Mesodermal cell (in vitro differentiated cells): ENCODE measurements around the gene WFDC2.
"Not testable (repeated sequence)": the region's sequence is repeated elsewhere in the genome, so short reads cannot be mapped to it uniquely, and the experiment has no call there.

Experiments
- H3K27ac ChIP-seq: 2 replicates; pipeline ENCODE4 v1.7.0; 2013; ENCODE audit warnings: mild to moderate bottlenecking, low read depth, low read length, moderate library complexity; ENCODE audit not compliant: severe bottlenecking
- H3K36me3 ChIP-seq: 2 replicates; pipeline ENCODE4 v1.7.1; 2013; ENCODE audit warnings: mild to moderate bottlenecking, low read length, moderate library complexity; ENCODE audit not compliant: control insufficient read depth, insufficient read depth
- H3K4me1 ChIP-seq: one replicate; pipeline ENCODE4 v1.7.1; 2013; ENCODE audit warnings: mild to moderate bottlenecking, low read length; ENCODE audit not compliant: insufficient read depth, control insufficient read depth, poor library complexity, severe bottlenecking
- H3K4me3 ChIP-seq: 2 replicates; pipeline ENCODE4 v1.7.0; 2013; ENCODE audit warnings: low read length, control low read depth, mild to moderate bottlenecking; ENCODE audit not compliant: insufficient read depth, poor library complexity, severe bottlenecking; ENCODE audit errors: extremely low read depth
- H3K9me3 ChIP-seq: 2 replicates; pipeline ENCODE4 v1.7.1; 2013; ENCODE audit warnings: mild to moderate bottlenecking, low read length, moderate library complexity; ENCODE audit not compliant: control insufficient read depth
- WGBS, 2 experiments: methylation state at CpG; one replicate each; pipeline ENCODE4 v1.1.5; 2013; ENCODE audit warnings: missing lambda C conversion rate in 2 of 2; ENCODE audit not compliant: insufficient coverage in 2 of 2; 5-methylcytosine and 5-hydroxymethylcytosine counted together

The WFDC2 gene

DNA sequence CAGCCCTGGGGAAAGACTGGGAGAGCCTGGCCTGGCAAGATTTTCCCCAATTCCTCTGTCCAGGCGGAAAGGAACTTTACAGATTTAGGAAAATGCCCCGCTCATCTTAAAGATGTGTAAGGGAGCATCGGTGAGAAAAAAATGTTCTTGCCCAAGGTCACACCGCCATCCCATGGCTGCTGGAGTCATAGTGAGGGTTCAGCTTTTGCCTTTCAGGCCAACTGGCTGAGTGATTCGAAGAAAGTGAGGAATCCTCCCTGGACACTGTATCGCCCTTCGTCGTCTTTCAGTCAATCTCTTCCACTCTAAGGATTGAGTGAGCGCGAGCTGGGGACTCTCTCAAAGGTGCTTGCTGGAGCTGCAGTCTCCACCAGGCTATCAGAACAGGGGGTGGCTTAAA, 1.4 kb downstream of the WFDC2 start:
- H3K36me3 ChIP-seq: no peaks in the 10 kb centered on the region
- 43 to 57% methylated on average over 4 to 10 of the region's 10 CpGs for WGBS, 2 experiments
- H3K27ac ChIP-seq: no peak overlapping the region
- no peaks in the 10 kb centered on the region for H3K4me1 ChIP-seq
- H3K9me3 ChIP-seq: no peaks in the 10 kb centered on the region
- peak overlapping the region; percentile 44 for H3K4me3 ChIP-seq

GRCh38 chr20:45472286-45472685, 2.7 kb downstream of the WFDC2 start:
- not testable (repeated sequence) for H3K9me3 ChIP-seq, H3K27ac ChIP-seq, H3K4me3 ChIP-seq, H3K4me1 ChIP-seq, H3K36me3 ChIP-seq
- WGBS, 2 experiments: 86 to 100% methylated on average over 2 of the region's 3 CpGs

DNA sequence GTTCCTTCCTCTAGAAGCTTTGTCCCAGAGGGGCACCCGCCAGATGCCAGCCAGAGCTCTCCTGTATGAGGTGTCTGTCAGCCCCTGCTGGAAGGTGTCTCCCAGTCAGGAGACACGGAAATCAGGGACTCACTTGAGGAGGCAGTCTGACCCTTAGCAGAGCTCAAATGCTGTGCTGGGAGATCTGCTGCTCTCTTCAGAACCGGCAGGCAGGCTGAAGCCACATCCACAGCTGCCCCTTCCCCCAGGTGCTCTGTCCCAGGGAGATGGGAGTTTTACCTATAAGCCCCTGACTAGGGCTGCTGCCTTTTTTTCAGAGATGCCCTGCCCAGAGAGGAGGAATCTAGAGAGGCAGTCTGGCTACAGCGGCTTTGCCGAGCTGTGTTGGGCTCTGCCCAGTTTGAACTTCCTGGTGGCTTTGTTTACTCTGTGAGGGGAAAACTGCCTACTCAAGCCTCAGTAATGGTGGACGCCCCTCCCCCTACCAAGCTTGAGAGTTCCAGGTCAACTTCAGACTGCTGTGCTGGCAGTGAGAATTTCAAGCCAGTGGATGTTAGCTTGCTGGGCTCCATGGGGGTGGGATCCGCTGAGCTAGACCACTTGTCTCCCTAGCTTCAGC, 8.1 kb downstream of the WFDC2 start:
- not testable (repeated sequence) for H3K4me3 ChIP-seq, H3K9me3 ChIP-seq, H3K4me1 ChIP-seq, H3K27ac ChIP-seq, H3K36me3 ChIP-seq
- WGBS, 2 experiments: 82 to 98% methylated on average over 5 to 6 of the region's 7 CpGs

GRCh38 chr20:45479822-45480221, 10.3 kb downstream of the WFDC2 start:
- no peaks in the 10 kb centered on the region for H3K36me3 ChIP-seq
- H3K27ac ChIP-seq: no peak overlapping the region
- WGBS, 2 experiments: 96 to 99% methylated on average over 6 to 7 of the region's 7 CpGs
- no peak overlapping the region for H3K4me3 ChIP-seq
- no peaks in the 10 kb centered on the region for H3K4me1 ChIP-seq
- H3K9me3 ChIP-seq: no peaks in the 10 kb centered on the region

DNA sequence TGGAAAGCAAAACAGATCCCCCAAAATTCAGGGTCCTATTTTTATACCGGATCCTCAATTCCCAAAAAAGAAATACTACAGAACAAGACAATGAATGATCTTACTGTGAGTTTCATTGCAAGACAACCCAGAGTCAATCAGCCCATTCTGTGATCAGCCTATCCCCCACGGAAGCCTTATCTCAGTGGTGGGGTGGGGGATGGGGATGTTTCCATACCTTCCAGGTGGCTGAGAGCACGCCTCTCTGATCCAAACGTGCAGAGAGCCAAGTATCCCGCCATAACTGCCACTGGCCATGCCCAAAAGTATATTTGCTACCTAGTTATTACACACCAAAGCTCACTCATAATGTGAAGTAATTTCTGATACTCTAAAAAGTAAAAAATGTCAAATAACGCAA, 15.1 kb downstream of the WFDC2 start:
- Histone ChIP-seq H3K4me1 (no peaks in the 10 kb centered on the region), H3K9me3 (no peaks in the 10 kb centered on the region), H3K36me3 (no peaks in the 10 kb centered on the region), H3K4me3 (no peak overlapping the region), H3K27ac (no peak overlapping the region)
- 63% methylated on average over 2 of the region's 6 CpGs; no CpG with 5 or more reads in 1 of the 2 experiments for WGBS, 2 experiments

GRCh38 chr20:45485388-45485787, 15.8 kb downstream of the WFDC2 start:
- Histone ChIP-seq H3K9me3 (no peaks in the 10 kb centered on the region), H3K27ac (no peak overlapping the region), H3K36me3 (no peaks in the 10 kb centered on the region), H3K4me3 (no peak overlapping the region), H3K4me1 (no peaks in the 10 kb centered on the region)
- WGBS, 2 experiments: 93 to 100% methylated on average over 3 of the region's 4 CpGs

DNA sequence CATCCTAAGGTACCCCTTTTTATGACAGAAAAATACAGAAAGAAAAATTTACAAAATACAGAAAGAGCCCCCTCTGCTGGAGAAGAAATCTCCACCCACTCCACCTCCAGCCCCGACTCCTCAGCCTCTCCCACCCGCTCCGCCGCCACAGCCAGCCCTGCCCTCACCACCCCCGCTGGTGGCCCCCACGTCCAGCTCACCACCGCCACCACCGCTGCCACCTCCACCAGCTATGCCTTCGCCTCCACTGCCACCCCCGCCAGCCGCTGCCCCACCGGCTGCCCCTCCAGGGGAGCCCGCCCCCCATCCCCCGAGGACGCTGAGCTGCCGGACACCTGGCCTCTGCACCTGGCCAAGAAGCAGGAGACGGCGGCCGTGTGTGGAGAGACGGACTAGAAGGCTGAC, 17.7 kb downstream of the WFDC2 start:
- no peak overlapping the region for H3K27ac ChIP-seq
- whole genome bisulfite sequencing, 2 experiments: 60 to 70% methylated on average over 1 to 13 of the region's 20 CpGs

GRCh38 chr20:45489083-45489531, 19.6 kb downstream of the WFDC2 start:
- Histone ChIP-seq H3K4me3 (no peak overlapping the region), H3K4me1 (no peaks in the 10 kb centered on the region), H3K27ac (no peak overlapping the region), H3K9me3 (no peaks in the 10 kb centered on the region), H3K36me3 (no peaks in the 10 kb centered on the region)
- 85% methylated on average over 1 of the region's 1 CpG; no CpG with 5 or more reads in 1 of the 2 experiments for WGBS, 2 experiments

More for the DNA sequence above, 17.7 kb downstream of the WFDC2 start:
- no peaks in the 10 kb centered on the region for H3K4me1 ChIP-seq
- H3K4me3 ChIP-seq: no peak overlapping the region
- no peaks in the 10 kb centered on the region for H3K9me3 ChIP-seq
- no peaks in the 10 kb centered on the region for H3K36me3 ChIP-seq

DNA sequence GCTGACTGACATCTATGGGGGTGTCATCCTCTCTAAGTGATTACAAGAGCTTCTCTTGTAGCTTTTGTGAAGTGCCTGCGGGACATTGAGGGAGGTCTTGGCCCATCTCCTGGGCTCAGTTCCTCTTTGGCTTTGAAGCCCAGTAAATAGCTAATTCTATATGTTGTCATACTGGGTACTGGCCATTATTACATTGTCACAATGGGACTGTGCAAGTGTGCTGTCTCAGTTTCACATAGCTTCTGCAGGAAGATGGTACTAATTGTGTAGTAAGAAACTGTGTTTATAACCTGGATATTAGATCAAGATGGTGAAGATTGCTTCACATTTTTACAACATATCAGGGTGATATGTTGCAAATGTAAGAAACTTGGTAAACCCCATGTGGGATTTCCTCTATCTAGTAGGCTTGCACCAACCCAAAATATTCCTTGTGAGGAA, 26.0 kb downstream of the WFDC2 start:
- H3K9me3 ChIP-seq: no peaks in the 10 kb centered on the region
- no peaks in the 10 kb centered on the region for H3K4me1 ChIP-seq
- H3K27ac ChIP-seq: no peak overlapping the region
- no peaks in the 10 kb centered on the region for H3K36me3 ChIP-seq
- H3K4me3 ChIP-seq: no peak overlapping the region
- 71 to 100% methylated on average over 1 of the region's 1 CpG for WGBS, 2 experiments

DNA sequence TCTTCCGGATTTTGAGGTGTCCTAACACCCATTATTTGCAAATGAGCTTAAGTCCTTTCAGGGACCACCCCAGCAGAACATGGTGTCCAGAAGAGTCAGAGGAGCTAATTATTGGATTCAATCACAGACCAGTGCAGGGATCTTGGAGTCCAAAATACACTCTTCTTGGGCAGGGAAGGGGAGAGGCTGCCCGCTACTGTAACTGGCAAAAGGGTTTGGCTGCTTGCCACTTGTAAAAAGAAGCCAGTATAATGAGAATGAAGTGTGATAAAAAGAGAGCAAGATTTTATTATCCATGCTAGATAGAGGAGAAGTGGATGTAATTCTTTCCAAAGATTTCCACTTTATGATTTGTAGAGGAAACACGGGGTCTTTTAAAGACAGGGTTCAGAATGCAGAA, 26.6 kb downstream of the WFDC2 start:
- WGBS, 2 experiments: 87 to 91% methylated on average over 2 to 3 of the region's 3 CpGs
- no peaks in the 10 kb centered on the region for H3K9me3 ChIP-seq
- no peaks in the 10 kb centered on the region for H3K4me1 ChIP-seq
- no peak overlapping the region for H3K4me3 ChIP-seq
- H3K36me3 ChIP-seq: no peaks in the 10 kb centered on the region
- H3K27ac ChIP-seq: no peak overlapping the region

DNA sequence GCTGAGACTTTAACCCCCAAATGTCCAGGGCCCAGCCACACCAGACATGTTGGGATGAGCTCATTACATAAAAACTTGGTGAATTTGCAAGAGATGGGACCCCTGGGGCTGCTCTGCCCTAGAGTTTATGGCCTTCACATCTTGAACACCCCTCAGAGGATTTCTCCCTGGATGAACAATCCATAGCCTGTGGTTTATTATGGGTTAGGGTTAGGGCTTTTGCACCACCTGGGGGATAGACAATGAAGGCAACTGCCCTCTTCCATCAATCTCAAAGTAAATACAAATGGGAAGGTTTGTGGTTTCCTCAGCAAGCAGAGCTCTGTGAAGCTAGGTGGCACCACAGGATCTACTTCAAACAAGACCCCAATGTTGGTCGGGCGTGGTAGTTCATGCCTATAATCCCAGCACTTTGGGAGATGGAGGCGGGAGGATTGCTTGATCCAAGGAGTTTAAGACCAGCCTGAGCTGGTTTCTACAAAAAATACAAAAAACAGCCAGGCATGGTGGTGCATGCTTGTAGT, 28.5 kb downstream of the WFDC2 start:
- Histone ChIP-seq H3K36me3 (no peaks in the 10 kb centered on the region), H3K4me3 (no peak overlapping the region), H3K4me1 (no peaks in the 10 kb centered on the region), H3K9me3 (no peaks in the 10 kb centered on the region), H3K27ac (no peak overlapping the region)
- WGBS, 2 experiments: 90 to 93% methylated on average over 1 to 3 of the region's 3 CpGs
